Activated T-cell treated with anti-CD3 and anti-CD28 coated beads for 48 hours (primary cell): ENCODE results near the gene DDAH1.

Source experiments
- DNase-seq: peaks from one replicate; pipeline ENCODE4 v3.0.0-alpha.2; 2020; ENCODE audit warnings: low read depth

Gene DDAH1

DNA sequence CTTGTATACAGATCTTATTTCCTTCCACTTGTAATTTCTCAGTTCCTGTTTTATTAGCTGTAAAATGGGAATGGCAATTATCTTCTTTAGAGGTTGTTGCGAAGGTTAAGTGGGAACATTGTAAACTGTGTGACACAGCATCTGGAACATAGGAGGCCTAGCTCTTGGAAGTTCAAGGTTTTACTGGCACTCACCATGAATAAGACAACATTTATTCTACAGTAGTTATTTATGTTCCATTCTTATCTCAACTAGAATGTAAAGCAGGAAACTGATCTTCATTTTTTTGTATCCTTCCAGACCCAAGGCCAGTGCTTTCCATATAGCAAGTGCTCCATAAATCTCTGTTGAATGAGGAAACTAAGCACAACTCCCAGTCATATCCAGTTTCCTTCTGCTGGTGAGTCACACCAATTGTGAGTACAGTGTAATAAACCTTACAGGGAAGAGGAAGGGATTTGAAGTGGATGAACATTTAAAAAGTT is 189.9 kb downstream of the DDAH1 start:
- DNase-seq: no peak

DNA sequence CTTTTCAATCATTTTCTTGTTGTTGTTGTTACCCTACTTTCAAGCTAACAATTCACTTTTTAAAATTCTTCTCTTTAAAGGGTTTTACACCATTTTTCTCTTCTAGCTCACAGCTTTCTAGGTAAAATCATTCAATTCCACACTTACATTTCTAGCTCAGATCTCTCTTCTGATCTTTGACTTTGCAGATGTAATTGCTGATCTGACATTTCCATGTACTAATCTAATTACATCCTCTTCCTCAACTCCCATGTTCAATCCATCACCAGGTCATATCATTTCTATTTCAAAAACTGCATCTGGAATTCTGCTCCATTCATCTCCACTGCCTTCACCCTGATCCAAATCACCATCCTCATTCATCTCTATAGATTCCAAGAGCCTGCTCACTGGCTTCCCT is 191.6 kb downstream of the DDAH1 start:
- DNase-seq: no peak

DNA sequence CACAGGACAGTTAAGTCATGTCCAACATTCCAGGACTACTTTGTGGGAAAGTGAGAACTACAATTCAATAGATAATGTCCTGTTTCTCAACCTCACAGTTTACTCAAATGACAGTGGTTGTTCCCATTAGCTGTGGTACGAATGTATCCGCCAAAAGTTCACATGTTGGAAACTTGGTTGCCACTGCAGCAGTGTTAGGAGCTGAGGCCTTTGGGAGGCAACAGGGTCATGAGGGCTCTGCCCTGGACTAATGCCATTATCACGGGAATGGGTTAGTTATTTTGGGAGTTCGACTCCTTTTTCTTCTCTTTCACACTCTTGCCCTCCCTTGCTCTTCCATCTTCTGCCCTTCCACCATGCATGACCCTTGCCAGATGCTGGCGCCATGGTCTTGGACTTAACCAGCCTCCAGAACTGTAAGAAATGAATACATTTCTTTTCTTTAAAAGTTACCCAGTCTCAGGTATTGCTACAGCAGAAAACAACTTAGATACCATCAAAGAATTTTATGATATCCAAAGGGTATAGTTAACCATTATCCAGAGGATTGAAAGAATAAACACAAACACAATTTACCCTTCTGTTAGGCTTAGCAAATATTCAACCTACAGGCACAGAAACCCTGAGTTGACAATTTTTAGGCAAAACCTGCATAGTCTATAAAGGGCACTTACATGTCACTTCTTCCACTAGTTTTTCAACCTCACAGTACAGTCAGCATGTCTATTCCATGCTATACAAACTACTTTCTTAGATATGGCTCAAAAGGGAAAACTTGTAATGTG is 196.0 kb downstream of the DDAH1 start:
- no peak for DNase-seq
